ENCODE results near the gene TP53BP2. TPM values are rescaled to one million over a fixed set of nuclear protein-coding genes. Genes with fewer than 3 reads are reported as not detected.

Gene TP53BP2
- total and polyA plus RNA-seq, 10 of the 15 experiments (the other 5 are each of a cell fraction or from before 2014, with no cell fraction given) = 1.6 to 13.7 (median 5.6) TPM

- H3K27me3 ChIP-seq (replicated peaks in 1 of 2; ENCODE audit: control insufficient read depth in 2 of 2, insufficient read depth in 2 of 2, low read length in 1 of 2) = no peaks in the 10 kb centered on the region
- no peak for DNase-seq (ENCODE audit: low read depth, low spot score)
- TF ChIP-seq ZBED1 (IDR thresholded peaks at IDR 0.05; ENCODE audit: borderline replicate concordance) = no peak
- ChIA-PET POLR2A (no interaction called here), CTCF (interaction anchor here (1.9 kb wide), 1 partner anchor 10 kb away, joined by 6 read pairs; no protein-coding TSS in a partner anchor), RAD21 (ENCODE audit: unreplicated experiment) (no interaction called here), SMC1A (ENCODE audit: uncharacterized antibody, unreplicated experiment) (interaction anchor here (0.6 to 1.7 kb wide), 3 partner anchors 10 to 111 kb away, joined by 3 to 4 read pairs (median 3); no protein-coding TSS in a partner anchor)
- H3K9me3 ChIP-seq (replicated peaks; ENCODE audit: control insufficient read depth, insufficient read depth, low read length) = no peaks in the 10 kb centered on the region
- no peak overlapping the region for H3K9ac ChIP-seq (ENCODE audit: control insufficient read depth, insufficient read depth, low read length)
- H3K36me3 ChIP-seq (ENCODE audit: control insufficient read depth in 2 of 2, insufficient read depth in 2 of 2, low read length in 1 of 2) = peaks cover 0 to 3% of the 10 kb centered on the region in 2 experiments; a peak in 1 of 4 replicates
- no peak overlapping the region for H3K4me2 ChIP-seq (ENCODE audit: control insufficient read depth, insufficient read depth)
- no peaks in the 10 kb centered on the region for H3K79me2 ChIP-seq (ENCODE audit: control insufficient read depth, insufficient read depth, low read length)
- WGBS (ENCODE audit: insufficient coverage, insufficient replicate concordance, low lambda C conversion rate, missing lambda C conversion rate) = 86% methylated on average over 13 of the region's 13 CpGs
- H4K20me1 ChIP-seq (ENCODE audit: control insufficient read depth, insufficient read depth) = no peaks in the 10 kb centered on the region
- intact Hi-C loops (cut with micrococcal nuclease; ENCODE audit: unreplicated experiment) (no loop called here), in situ Hi-C loops (cut with MboI) (no loop called here)
- H3K4me3 ChIP-seq = no peak overlapping the region
- ATAC-seq = no peak
- no TSS peak for BruUV-seq (replicated peaks)
- no peak overlapping the region for H3K27ac ChIP-seq (ENCODE audit: control insufficient read depth, insufficient read depth)
- H3K4me1 ChIP-seq (ENCODE audit: control insufficient read depth, insufficient read depth, low read length) = no peaks in the 10 kb centered on the region
- FAIRE-seq = no peak
- no peak overlapping the region for H2AFZ ChIP-seq (ENCODE audit: control insufficient read depth, low read depth, low read length)
Observed at GRCh38 chr1:223759273-223759672, 86.5 kb downstream of the TP53BP2 start.

- H3K4me2 ChIP-seq (ENCODE audit: control insufficient read depth, insufficient read depth) = no peak overlapping the region
- no peaks in the 10 kb centered on the region for H3K27me3 ChIP-seq (replicated peaks in 1 of 2; ENCODE audit: control insufficient read depth in 2 of 2, insufficient read depth in 2 of 2, low read length in 1 of 2)
- SMC1A ChIA-PET (ENCODE audit: uncharacterized antibody, unreplicated experiment) = interaction anchor here (0.6 to 1.7 kb wide), 2 partner anchors 10 to 112 kb away, joined by 3 read pairs; no protein-coding TSS in a partner anchor
- no peak overlapping the region for H3K27ac ChIP-seq (ENCODE audit: control insufficient read depth, insufficient read depth)
- no peak for TF ChIP-seq GABPA (IDR thresholded peaks at IDR 0.05; ENCODE audit: low read depth)
- TF ChIP-seq KAT2A (conservative IDR thresholded peaks at IDR 0.05; ENCODE audit: control insufficient read depth, low read depth, low read length) = no peak
- no peak for TF ChIP-seq ZBTB4 (CRISPR knock-in tag; IDR thresholded peaks at IDR 0.05)
- no peak overlapping the region for H3K9ac ChIP-seq (ENCODE audit: control insufficient read depth, insufficient read depth, low read length)
- DNase-seq (ENCODE audit: low read depth, low spot score) = no peak
- in situ Hi-C loops (cut with MboI) (no loop called here), intact Hi-C loops (cut with micrococcal nuclease; ENCODE audit: unreplicated experiment) (no loop called here)
- 87% methylated on average over 9 of the region's 9 CpGs for WGBS (ENCODE audit: insufficient coverage, insufficient replicate concordance, low lambda C conversion rate, missing lambda C conversion rate)
- H3K4me1 ChIP-seq (ENCODE audit: control insufficient read depth, insufficient read depth, low read length) = no peaks in the 10 kb centered on the region
- CTCF ChIA-PET = interaction anchor here (1.3 kb wide), 1 partner anchor 47 kb away, joined by 3 read pairs; no protein-coding TSS in a partner anchor
- H3K36me3 ChIP-seq (ENCODE audit: control insufficient read depth in 2 of 2, insufficient read depth in 2 of 2, low read length in 1 of 2) = peaks cover 0 to 3% of the 10 kb centered on the region in 2 experiments; a peak in 1 of 4 replicates
- ATAC-seq = no peak
- no peak overlapping the region for H3K4me3 ChIP-seq
- no peak for FAIRE-seq
- H2AFZ ChIP-seq (ENCODE audit: control insufficient read depth, low read depth, low read length) = no peak overlapping the region
- BruUV-seq (replicated peaks) = no TSS peak
- no peaks in the 10 kb centered on the region for H3K9me3 ChIP-seq (replicated peaks; ENCODE audit: control insufficient read depth, insufficient read depth, low read length)
- POLR2A ChIA-PET = no interaction called here
- H4K20me1 ChIP-seq (ENCODE audit: control insufficient read depth, insufficient read depth) = no peaks in the 10 kb centered on the region
- H3K79me2 ChIP-seq (ENCODE audit: control insufficient read depth, insufficient read depth, low read length) = no peaks in the 10 kb centered on the region
- RAD21 ChIA-PET (ENCODE audit: unreplicated experiment) = no interaction called here
Observed at GRCh38 chr1:223758734-223759133, 87.0 kb downstream of the TP53BP2 start.

Data from GM12878 (cell line).